HTERT RPE-1 (cell line): ENCODE data around the gene GRM5.
"Not testable (repeated sequence)": the region's sequence is repeated elsewhere in the genome, so short reads cannot be mapped to it uniquely, and the experiment has no call there.

ENCODE experiments used
- in situ Hi-C: fragments of 300-500 bp; cut with MboI; formaldehyde crosslinking; loops from 4 replicates; pipeline ENCODE4 v1.14.3; 2020; ENCODE audit warnings: low sequenced_read_pairs

Gene GRM5

DNA sequence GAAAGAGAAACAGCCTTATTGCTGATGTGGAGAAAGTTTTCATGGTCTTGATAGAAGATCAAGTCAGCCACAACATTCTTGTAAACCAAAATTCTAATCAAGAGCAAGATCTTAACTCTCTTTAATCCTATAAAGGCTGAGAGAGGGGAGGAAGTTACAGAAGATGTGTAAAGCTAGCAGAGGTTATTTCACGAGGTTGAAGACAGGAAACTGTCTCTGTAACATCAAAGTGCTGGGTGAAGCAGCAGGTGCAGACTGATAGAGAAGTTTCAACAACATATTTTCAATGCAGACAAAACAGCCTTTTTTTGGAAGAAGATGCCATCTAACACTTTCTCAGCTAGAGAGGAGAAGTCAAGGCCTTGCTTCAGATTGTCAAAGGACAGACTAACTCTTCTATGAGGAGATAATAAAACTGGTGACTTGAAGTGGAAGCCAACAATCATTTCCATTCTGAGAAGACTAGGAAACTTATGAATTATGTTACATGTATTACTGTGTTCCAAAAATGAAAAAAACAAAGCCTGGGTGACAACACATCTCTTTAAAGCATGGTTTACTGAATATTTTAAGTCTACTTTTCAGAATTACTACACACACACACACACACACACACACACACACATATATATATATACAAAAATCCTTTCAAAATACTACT lies 221.9 kb downstream of the GRM5 start:
- in situ Hi-C loops = not testable (repeated sequence)

DNA sequence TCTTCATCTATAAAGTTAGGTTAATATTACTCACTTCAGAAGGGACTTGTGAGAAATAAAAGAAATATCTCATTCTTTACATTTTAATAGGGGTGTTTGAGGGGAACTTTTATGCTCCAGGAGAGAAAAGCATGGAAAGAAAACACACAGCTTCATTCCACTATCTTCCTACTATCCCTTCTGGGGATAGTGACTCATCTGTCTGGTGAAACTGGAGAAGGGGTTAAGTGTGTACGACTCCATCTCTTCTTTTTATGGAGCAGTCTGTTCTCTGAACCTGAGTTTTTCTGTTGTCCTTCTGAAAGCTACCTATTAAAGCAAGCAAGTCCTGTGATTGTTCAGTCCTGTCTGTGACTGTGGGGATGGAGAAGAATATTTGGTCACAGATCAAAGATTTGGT lies 227.6 kb downstream of the GRM5 start:
- in situ Hi-C loops = not testable (repeated sequence)

DNA sequence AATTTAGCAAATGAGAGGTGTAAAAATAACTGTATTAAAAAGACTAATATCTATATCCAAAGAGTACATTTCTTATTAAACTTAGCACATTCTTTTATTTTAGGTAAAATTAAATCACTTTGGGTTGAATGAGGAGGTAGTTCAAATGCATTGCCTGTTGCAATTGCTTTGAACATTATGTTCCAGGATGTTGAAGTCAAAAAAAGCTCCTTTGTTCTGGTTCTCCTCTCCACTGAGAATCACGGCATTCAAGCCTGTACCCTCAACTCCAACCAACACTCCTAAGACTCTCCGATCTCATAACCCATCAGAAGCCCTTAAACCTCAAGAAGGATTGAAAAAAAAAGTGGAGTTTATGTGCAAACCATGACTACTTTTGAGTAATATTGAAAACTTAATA lies 230.1 kb downstream of the GRM5 start:
- in situ Hi-C loops = not testable (repeated sequence)

DNA sequence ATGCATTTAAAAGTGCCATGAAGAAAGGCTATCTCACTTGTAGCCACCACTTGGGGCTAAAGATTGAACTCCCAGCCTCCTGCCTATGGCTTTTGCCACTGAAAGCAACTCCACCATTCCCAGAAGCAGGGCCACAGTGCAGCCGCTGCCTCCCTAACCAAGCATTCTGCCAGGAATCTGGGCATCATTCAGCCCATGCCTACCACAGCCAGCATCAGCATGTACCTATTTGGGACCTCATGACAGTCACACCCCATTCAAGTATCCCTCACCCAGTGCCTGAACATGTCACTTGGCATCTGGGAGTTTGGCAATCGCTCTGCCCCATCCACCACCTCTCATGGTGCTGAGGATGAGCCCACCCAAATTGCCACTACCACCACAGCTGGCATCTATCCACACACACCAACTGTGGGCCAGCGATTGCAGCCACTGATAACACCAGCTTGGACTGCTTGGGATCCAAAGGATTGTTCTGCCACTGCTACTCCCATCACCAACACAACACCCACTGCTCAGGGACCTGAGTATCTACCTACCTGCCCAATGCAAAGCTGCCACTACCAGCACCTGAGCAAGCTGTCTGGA lies 234.4 kb downstream of the GRM5 start:
- in situ Hi-C loops = no loop called here

DNA sequence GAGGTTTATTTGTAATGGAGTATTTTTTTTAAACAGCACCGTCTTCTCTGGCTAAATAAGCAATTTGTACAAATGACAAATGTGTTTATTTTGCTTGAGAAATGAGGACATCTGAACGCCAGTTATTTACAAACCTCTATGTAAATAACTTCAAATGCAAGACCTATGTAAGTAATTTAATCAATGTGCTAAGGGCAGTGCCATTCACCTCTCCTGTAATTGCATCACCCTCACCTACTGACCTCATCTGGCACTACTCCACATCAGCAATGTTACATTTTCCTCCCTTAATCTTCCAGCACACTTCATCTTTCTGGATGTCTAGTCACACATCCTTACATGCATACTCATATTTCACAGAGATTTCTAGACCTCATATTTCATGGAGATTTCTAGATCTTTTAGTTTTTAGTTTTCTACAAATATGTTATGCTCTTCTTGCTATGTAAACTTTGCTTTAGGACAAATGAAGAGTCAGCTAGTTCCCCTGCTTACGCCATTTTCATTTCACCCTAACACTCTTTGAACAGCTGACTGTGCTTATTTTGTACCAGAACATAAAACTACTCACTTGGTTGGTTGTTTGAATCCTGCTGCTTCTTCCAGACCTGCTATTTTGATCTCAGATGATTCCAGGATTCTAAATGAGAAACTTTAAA lies 238.6 kb downstream of the GRM5 start:
- in situ Hi-C loops = no loop called here

DNA sequence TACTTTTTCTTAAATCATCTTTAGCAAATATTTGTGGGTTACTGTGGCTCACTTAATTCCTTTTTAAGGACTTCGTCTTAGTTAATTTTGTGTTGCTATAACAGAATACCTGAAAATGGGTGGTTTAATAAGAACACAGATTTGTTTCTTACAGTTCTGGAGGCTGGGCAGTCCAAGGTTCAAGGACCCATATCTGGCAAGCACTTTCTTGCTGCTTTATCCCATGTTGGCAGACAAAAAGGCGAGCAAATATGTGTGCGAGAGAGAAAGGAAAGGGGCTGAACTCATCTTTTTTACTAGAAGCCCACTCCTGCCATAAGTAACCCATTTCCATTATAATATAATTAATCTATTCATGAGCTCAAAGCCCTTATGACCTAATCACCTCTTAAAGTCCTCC lies 246.2 kb downstream of the GRM5 start:
- in situ Hi-C loops = no loop called here

DNA sequence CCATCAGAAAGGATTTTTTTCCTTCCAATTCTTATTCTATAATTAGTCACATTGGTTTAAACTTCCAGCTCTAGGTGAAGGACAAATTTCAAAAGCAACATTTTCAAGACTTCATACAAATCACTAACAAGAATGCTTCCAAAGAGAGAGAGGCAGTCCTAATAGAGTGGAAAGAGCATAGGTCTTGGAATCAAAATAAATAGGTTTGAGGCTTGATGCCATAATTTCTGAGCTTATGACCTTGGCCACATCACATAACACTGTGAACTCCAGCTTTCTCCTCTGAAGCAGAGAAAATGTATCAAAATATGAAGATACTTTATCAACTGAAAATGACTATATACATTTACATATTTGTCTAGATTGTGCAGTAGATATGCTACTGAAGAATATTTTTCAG lies 246.8 kb downstream of the GRM5 start:
- in situ Hi-C loops = no loop called here

DNA sequence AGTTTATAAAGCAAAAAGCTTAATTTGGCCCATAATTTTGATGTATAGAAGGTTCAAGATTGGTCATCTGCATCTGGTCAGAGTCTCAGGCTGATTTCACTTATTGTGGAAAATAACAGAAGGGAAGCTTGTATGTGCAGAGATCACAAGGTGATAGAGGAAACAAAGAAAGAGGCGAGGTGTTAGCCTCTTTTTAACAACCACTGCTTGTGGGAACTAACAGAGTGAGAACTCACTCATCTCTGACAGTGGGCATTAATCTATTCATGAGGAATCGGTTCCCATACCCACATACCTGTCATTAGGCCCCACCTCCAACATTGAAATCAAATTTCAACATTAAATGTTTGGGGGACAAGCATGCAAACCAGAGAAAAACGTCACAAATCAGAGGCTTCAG lies 250.3 kb downstream of the GRM5 start:
- in situ Hi-C loops = no loop called here

DNA sequence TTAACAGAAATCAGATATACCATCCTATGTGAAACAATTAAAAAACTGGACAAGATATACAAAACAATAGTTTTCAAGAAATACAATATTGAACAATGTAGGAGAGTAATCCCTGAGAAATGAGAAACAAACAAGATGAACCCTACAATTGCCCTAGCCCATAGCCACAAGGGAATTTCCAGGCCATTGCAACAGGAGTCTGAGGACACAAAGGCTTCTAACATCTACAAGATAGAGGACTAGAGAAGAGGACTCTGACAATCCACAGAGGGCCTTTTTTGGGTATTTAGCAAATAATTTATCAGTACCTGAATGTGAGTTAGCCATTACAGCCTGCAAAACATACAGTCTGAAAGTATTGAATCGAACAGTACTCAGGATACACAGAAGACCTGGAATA lies 251.7 kb downstream of the GRM5 start:
- in situ Hi-C loops = no loop called here

DNA sequence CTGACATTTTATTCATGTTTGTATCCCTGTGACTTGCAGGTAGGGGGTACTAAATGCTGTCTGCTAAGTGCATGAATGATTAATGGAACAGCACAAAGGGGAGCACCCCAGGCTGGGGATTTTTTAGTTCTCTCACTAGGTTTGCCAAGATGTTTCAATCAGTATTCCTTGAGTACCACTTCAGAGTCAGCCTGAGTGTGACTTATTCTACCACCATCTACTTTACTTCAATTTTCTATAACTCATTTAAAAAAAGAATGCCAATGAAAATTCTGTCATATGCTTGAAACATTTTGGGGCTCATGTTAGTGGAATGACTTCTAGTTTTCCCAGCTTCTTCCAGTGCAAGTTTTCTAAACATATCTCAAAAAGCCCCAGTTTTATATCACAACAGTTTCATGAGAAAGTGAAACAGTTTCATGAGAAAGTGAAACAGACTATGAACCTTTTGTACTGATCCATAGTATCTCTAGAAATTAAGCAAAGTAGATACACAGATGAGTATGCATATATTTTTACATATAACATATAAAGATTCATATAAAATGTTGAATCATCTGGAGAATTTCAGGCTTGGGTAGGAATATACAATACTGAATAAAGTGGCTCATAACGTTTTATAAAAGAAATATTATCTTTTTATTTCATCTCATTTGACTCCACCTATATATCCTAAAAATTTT lies 252.4 kb downstream of the GRM5 start:
- in situ Hi-C loops = no loop called here

DNA sequence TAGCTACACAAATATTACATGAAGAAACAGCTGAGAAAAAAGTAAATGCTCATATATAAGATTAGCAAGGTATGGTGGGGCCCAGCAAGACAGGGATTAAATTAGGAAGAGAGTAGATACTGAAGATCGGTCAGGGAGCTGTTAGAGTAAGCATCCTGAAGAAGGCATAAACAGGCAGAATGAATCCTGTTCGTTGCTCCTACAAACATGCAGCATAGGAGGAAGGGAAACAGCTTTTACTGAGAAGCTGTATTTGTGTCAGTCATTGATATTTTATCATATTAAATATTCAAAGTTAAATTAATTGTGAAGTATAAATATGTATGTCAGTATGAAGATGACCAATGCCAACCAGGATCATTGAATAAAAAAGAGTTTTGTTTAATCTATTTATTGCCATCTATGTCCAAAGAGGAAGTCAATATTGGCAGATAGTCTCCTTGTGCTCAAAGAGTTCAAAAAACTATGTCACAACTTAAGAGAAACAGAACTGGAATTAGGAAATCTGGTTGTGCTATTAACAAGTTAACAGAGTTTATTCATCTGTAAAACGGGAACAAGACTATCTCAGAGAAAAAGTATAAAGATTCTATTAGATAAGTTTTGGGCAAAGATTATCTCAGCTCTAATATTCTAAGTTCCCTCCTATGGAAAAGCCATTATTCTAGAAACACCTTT lies 255.2 kb downstream of the GRM5 start:
- in situ Hi-C loops = no loop called here

DNA sequence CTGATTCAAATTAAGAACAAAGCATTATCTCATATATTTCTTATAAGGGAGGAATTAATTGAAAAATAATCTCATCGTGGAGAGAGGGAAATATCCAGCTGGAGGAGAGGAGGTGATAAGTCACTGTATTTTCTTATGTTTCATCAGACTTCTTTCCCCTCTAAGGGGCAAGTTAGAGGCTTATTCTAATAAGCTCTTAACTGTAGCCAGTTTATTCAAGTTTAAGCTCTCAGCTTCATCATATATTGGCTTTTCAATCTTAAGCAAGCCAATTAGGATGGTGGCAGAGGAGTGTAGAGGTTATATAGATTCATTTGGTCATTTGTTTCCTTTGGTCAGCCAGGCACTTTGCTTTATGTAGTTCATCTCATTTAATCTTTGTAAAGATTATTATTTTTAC lies 256.7 kb downstream of the GRM5 start:
- in situ Hi-C loops = no loop called here

DNA sequence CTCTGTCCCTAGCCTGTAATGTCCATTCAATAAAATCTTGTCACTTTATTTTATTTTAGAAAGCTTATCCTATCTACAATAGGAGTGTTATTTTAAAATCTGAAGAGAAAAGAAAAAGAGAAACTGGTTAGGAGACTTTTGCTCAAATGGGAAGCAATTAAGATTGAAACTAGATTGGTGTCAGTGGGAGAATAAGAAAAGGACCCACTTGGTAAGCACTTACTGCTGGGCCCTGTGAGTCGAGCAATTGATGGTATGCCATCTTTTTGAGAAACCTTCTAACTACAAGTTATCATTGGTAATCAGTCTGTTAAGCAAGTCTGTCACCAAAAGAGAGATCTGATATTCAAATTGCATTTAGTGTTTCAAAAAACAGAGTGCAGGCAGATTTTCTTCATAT lies 258.4 kb downstream of the GRM5 start:
- in situ Hi-C loops = no loop called here

DNA sequence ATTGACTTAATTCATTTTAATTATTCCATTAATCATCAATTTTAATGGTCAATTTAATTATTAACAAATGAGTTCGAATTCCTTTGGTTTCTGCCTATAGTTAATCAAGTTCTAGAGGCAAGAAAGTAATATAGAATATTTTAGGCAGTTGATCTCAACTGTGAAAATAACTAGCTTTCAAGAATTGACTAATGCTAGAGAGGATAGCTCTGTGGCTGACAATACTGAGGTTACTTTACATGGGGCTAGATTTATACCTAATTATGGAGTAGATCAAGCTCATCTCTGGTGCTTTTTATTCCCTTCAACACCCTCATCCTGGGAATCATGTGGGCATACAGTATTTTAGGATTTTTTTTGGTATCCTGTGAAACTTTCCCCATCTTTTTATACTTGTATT lies 259.4 kb downstream of the GRM5 start:
- in situ Hi-C loops = no loop called here

DNA sequence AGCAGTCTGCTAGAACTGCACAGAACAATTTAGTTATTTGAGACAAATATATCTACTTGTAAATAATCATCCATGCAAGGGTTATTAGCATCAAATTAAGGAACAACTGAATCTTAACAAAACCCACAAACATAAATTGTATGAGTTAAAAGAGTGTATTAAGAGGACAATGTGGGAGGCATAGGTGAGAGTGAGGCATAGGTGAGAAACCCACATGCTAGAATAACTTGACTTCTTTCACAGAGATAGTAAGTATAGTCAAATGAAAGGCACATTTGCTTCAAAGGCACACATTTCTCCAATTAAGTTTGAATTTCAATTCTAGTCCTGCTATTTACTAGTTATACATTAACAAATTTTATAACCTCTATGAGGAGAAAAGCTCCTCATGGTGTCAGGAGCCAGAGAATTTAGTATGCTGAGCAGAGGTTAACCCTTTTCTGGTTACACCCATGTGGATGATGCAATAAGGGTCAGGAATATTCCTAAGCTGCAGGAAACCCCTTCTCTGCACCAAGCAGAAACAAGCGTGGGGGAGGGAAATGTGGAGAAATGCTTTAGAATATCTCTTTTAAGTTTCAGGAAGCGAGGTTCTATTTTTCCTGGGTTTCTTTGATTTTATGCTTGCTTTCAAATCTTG lies 264.2 kb downstream of the GRM5 start:
- in situ Hi-C loops = no loop called here

DNA sequence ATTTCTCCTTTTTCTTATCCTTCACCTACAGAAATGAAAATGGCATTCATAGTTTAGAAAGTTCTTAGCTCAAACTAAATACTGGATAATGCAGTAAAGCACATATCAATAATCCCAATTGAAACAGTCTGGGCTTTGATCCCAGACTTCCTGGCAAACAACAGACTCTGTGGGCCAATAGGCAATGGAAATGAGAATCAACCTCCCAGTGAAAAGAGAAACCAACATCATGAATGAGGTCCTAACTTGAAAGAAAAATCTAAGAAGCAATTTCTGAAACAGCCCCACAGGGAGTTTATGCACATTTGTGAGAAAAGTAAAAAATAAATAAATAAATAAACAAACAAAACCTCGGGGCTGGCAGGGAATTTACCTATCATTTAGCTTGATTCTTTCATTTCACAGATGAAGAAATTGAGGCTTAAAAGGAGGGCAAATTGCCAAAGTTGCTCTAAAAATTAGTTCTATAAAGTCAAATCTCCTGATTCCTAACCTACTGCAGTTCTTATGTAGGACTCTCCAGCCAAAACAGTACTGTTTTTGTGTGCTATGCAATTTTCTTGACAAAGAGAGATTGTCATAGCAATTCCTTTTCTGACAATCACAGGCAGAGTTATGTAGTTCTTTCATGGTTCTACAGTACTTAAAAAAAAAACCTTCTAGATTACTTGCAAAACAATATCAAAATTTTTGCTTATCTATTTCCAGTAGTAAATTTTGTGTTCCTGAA lies 265.8 kb downstream of the GRM5 start:
- in situ Hi-C loops = no loop called here

DNA sequence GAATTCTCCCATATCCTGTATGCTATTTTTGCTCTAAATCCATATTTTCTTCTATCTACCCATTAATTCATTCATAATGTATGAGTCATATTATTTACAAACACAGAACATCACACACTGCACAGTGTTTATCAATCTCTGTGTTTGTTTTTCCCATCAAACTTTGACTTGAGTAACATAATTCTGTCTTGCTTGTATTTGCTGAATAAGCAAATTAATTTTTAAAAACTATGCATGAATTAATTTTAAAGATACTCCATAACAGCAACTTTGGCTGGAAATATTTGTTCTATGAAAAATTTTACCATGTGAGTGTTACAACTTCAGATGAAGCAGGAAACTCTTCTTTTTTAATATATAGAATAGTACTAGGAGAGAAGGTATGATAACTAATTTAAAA lies 275.6 kb downstream of the GRM5 start:
- in situ Hi-C loops = no loop called here

DNA sequence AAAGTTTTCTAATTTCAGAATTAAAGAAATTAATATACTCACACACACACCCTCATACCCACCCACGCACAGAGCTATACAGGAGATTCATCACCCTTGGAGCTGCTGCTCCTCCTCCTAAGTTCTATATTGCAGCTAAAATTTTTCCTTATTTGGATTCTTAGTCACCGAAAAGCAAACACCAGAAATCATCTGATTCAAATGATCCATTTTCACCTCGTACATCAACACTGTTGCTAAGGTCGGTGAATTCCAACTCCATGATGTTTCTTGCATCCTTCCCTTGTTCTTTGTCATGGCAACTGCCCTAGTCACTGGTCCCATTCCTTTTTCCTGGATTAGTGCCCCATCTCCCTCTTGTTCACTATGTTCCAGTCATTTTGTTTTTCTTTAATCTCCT lies 286.2 kb downstream of the GRM5 start:
- in situ Hi-C loops = no loop called here

DNA sequence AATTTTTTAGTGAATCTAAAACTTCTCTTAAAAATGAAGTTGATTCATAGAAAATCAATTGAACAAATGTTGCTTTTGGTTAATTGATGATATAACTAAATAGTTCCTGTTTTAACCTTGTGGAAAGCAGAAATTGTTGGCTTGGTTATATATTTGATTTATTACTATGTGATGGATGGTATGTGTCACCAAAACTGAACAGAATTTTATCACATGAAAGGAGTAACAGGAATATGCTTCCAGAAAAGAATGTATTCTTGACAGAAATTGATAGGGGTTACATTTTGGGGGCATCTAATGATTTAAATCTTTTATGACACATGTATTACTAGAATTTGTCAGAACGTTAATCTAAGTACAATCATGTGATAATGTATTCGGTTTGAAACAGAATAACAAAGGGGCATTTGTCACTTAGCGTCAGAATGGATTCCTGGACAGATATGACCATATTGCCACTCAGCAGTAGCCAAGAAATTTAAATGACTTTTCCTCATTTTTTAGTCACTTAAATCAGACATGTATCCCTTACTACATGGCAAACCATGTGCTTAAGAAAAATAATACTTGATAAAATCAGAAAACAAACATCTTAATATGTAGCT lies 295.2 kb downstream of the GRM5 start:
- in situ Hi-C loops = no loop called here

DNA sequence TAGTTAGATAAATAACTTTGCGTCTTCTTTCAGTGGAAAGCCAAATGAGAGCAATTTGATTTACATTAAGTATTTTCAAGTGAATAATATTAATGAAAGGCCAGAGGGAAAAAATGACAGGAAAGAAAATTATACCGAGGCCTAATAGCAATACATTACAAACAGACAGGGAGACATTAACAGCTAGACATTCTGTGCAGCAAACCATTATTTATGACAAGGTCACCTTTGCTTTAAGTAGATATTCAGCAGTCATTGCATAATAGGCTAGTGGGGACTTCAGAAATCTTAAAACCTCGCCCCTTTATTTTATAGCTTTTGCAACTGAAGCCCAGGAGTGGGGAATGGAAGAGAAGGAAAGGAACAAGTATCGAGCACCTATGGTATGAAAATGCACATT lies 321.6 kb downstream of the GRM5 start:
- in situ Hi-C loops = no loop called here
